Measurements from ENCODE around the gene ZCWPW1.

ZCWPW1 gene

DNA sequence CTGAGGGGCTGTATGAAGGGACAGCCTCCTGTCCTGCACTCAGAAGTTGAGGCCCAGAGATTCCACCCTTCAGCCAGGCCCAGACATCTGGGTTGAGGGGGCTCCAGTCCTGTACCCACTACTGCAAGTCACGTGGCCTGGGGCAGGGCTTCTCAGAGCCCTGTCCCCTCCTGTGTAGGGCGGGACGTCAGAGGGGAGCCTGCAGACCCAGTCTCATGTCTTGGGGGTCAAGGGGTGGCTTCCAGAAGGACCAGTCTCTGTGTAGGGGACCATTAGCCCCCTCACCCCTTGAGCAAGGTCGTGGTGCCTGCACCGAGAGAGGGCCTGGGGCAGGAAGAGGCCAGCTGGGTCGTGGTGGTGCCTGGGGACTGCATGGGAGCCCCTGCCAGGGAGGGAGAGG lies 55.8 kb downstream of the ZCWPW1 start:
- Histone ChIP-seq H3K4me1 (ENCODE audit: insufficient read depth, low read length, severe bottlenecking) (peaks cover 32% of the 10 kb centered on the region), H3K9me3 (ENCODE audit: low read length) (no peaks in the 10 kb centered on the region), H3K4me3 (ENCODE audit: low read depth, low read length, poor library complexity, severe bottlenecking) (no peak overlapping the region), H3K27ac (ENCODE audit: low read depth, low read length, poor library complexity, severe bottlenecking) (no peak overlapping the region), H3K4me2 (ENCODE audit: low read length) (no peak overlapping the region), H3K27me3 (ENCODE audit: insufficient read depth, low read length) (0 out of 2 replicates have a peak, but pooled peaks cover 9% of the 10 kb centered on the region), H3K36me3 (ENCODE audit: insufficient read depth, low read length) (no peaks in the 10 kb centered on the region), H3K79me2 (ENCODE audit: insufficient read depth, low read length) (no peaks in the 10 kb centered on the region), H3K9ac (ENCODE audit: low read length) (no peak overlapping the region; the same call in 1 of the 2 replicates), H2AFZ (ENCODE audit: low read length) (no peak overlapping the region), H3F3A (ENCODE audit: insufficient read depth, low read length) (peaks cover 4% of the 10 kb centered on the region; the same call in 1 of the 2 replicates), H3K9me2 (ENCODE audit: low read depth, low read length) (no peaks in the 10 kb centered on the region), H4K20me1 (ENCODE audit: insufficient read depth, low read length) (no peaks in the 10 kb centered on the region)
- no peak for TF ChIP-seq EZH2 (IDR thresholded peaks at IDR 0.05; ENCODE audit: borderline replicate concordance, low read length)
- TF ChIP-seq, protein P1, sequence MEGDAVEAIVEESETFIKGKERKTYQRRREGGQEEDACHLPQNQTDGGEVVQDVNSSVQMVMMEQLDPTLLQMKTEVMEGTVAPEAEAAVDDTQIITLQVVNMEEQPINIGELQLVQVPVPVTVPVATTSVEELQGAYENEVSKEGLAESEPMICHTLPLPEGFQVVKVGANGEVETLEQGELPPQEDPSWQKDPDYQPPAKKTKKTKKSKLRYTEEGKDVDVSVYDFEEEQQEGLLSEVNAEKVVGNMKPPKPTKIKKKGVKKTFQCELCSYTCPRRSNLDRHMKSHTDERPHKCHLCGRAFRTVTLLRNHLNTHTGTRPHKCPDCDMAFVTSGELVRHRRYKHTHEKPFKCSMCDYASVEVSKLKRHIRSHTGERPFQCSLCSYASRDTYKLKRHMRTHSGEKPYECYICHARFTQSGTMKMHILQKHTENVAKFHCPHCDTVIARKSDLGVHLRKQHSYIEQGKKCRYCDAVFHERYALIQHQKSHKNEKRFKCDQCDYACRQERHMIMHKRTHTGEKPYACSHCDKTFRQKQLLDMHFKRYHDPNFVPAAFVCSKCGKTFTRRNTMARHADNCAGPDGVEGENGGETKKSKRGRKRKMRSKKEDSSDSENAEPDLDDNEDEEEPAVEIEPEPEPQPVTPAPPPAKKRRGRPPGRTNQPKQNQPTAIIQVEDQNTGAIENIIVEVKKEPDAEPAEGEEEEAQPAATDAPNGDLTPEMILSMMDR (IDR thresholded peaks at IDR 0.05; ENCODE audit: low read length), result no peak

DNA sequence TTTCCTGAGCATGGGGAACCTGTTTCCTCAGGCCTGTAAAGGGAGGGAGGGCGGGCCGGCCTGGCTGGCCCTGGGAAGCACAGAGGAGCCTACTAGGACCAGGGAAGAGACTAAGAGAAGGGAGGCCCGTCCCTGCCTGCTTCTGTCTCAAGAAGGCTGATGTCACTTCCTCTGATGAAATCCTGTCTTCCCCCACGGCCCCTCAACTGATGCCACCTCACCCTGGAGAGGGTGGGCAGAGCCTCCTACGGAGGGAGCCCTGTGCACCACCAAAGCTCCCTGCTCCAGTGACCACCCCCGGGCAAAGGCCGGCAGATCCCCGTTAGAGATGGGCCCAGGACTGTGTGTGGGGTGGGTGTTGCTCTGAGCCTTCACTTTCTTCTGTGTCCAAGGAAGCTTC lies 56.2 kb downstream of the ZCWPW1 start:
- Histone ChIP-seq H3K4me2 (ENCODE audit: low read length) (no peak overlapping the region), H3K9ac (ENCODE audit: low read length) (no peak overlapping the region; the same call in 1 of the 2 replicates), H3K4me3 (ENCODE audit: low read depth, low read length, poor library complexity, severe bottlenecking) (no peak overlapping the region)

DNA sequence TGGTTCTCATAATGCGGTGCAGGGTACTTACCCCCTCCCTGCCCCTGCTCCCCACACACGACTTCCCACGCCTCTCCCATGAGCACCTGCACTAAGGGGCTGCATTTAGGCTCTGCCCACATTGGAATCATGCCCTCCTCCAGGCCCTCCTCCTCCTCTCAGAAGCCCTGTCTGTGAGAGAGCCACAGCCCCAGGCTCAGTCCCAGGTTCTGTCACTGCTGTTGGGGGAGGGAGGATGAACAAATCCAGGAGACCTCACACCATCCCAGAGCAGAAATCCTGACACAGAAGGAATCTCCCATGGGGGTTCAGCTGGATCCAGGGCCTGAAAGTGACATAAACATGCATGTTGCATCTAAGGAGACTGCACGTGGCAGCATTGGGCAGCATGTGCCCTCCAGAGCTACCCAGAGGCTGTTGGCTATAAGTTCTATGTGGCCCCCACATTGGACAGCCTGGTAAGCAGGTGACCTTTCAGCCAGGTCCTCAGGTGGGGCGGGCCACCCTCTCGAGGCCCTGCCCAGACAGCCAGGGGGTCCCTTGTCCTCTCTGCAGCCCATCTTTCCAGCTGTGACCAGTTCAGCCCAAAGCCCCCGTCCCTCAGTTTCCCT lies 56.8 kb downstream of the ZCWPW1 start:
- Histone ChIP-seq H2AFZ (ENCODE audit: low read length) (no peak overlapping the region), H3K9me3 (ENCODE audit: low read length) (no peaks in the 10 kb centered on the region), H3K36me3 (ENCODE audit: insufficient read depth, low read length) (0 out of 2 replicates have a peak, but pooled peaks cover 3% of the 10 kb centered on the region), H3F3A (ENCODE audit: insufficient read depth, low read length) (peaks cover 11% of the 10 kb centered on the region; the same call in 1 of the 2 replicates), H3K27me3 (ENCODE audit: insufficient read depth, low read length) (0 out of 2 replicates have a peak, but pooled peaks cover 9% of the 10 kb centered on the region), H3K4me2 (ENCODE audit: low read length) (no peak overlapping the region), H3K79me2 (ENCODE audit: insufficient read depth, low read length) (no peaks in the 10 kb centered on the region), H3K27ac (ENCODE audit: low read depth, low read length, poor library complexity, severe bottlenecking) (no peak overlapping the region), H3K9ac (ENCODE audit: low read length) (no peak overlapping the region), H3K9me2 (ENCODE audit: low read depth, low read length) (no peaks in the 10 kb centered on the region), H3K4me3 (ENCODE audit: low read depth, low read length, poor library complexity, severe bottlenecking) (no peak overlapping the region), H3K4me1 (ENCODE audit: insufficient read depth, low read length, severe bottlenecking) (peaks cover 42% of the 10 kb centered on the region), H4K20me1 (ENCODE audit: insufficient read depth, low read length) (no peaks in the 10 kb centered on the region)
- no peak for TF ChIP-seq EZH2 (IDR thresholded peaks at IDR 0.05; ENCODE audit: borderline replicate concordance, low read length)
- TF ChIP-seq, protein P1 (IDR thresholded peaks at IDR 0.05; ENCODE audit: low read length), result no peak

More for the DNA sequence above, 56.2 kb downstream of the ZCWPW1 start:
- H3K27me3 ChIP-seq (ENCODE audit: insufficient read depth, low read length), result 0 out of 2 replicates have a peak, but pooled peaks cover 9% of the 10 kb centered on the region
- peaks cover 37% of the 10 kb centered on the region for H3K4me1 ChIP-seq (ENCODE audit: insufficient read depth, low read length, severe bottlenecking)
- H3K27ac ChIP-seq (ENCODE audit: low read depth, low read length, poor library complexity, severe bottlenecking), result no peak overlapping the region
- no peaks in the 10 kb centered on the region for H3K79me2 ChIP-seq (ENCODE audit: insufficient read depth, low read length)
- no peaks in the 10 kb centered on the region for H3K9me2 ChIP-seq (ENCODE audit: low read depth, low read length)
- H3K9me3 ChIP-seq (ENCODE audit: low read length), result no peaks in the 10 kb centered on the region
- H2AFZ ChIP-seq (ENCODE audit: low read length), result no peak overlapping the region
- no peaks in the 10 kb centered on the region for H4K20me1 ChIP-seq (ENCODE audit: insufficient read depth, low read length)
- TF ChIP-seq, protein P1 (IDR thresholded peaks at IDR 0.05; ENCODE audit: low read length), result no peak
- no peak for TF ChIP-seq EZH2 (IDR thresholded peaks at IDR 0.05; ENCODE audit: borderline replicate concordance, low read length)
- 0 out of 2 replicates have a peak, but pooled peaks cover 3% of the 10 kb centered on the region for H3K36me3 ChIP-seq (ENCODE audit: insufficient read depth, low read length)
- H3F3A ChIP-seq (ENCODE audit: insufficient read depth, low read length), result peaks cover 8% of the 10 kb centered on the region; the same call in 1 of the 2 replicates
